Loucy (cell line): Measurements from ENCODE around the gene CELF4.

ENCODE experiments used
- EZH2phosphoT487 ChIP-seq: fragments of 200-600 bp; IDR thresholded peaks from 2 replicates; pipeline ENCODE4 v1.6.1; 2018; ENCODE audit warnings: antibody characterized with exemption, mild to moderate bottlenecking, moderate library complexity, borderline replicate concordance
- TF ChIP-seq, protein P1 (sequence below): fragments of 200-600 bp; sonication (generic); conservative IDR thresholded peaks from 2 replicates; pipeline ENCODE4 v1.5.1; 2014; ENCODE audit warnings: mild to moderate bottlenecking, antibody characterized with exemption, low read length

DNA sequence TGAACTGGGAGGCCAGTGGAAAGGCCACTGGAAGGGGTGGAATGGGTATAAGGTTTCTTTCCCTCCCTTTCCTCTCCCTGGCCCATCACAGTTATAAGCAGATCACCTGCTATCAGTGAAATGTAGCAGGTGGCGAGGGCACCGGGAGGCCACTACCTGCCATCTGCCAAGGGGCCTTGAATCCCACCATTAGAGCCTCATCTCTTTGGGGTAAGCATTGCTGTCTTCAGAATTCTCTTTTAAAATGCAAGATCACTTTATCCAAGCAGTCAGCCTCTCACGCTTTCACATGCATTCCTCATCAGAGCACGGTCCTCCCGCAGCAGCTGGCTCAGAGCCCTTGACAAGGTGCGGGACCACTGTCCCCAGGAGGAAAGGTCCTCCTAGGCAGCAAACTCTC is 268.5 kb downstream of the CELF4 start:
- TF ChIP-seq, protein P1, sequence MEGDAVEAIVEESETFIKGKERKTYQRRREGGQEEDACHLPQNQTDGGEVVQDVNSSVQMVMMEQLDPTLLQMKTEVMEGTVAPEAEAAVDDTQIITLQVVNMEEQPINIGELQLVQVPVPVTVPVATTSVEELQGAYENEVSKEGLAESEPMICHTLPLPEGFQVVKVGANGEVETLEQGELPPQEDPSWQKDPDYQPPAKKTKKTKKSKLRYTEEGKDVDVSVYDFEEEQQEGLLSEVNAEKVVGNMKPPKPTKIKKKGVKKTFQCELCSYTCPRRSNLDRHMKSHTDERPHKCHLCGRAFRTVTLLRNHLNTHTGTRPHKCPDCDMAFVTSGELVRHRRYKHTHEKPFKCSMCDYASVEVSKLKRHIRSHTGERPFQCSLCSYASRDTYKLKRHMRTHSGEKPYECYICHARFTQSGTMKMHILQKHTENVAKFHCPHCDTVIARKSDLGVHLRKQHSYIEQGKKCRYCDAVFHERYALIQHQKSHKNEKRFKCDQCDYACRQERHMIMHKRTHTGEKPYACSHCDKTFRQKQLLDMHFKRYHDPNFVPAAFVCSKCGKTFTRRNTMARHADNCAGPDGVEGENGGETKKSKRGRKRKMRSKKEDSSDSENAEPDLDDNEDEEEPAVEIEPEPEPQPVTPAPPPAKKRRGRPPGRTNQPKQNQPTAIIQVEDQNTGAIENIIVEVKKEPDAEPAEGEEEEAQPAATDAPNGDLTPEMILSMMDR = no peak
- no peak for TF ChIP-seq EZH2phosphoT487
